Stomach smooth muscle (tissue), 2 donors: ENCODE results near the gene BMPR1A.

ENCODE experiments used
- H3K27ac ChIP-seq: one replicate; pipeline ENCODE4 v1.7.0; 2013; ENCODE audit warnings: mild to moderate bottlenecking, low read length, inconsistent platforms
- H3K27me3 ChIP-seq, 2 donors: one replicate each; pipeline ENCODE4 v1.7.0; 2013; ENCODE audit warnings: low read length in 2 of 2; ENCODE audit not compliant: insufficient read depth in 2 of 2, control insufficient read depth in 1 of 2
- H3K36me3 ChIP-seq, 2 donors: one replicate each; pipeline ENCODE4 v1.7.0; 2013; ENCODE audit warnings: low read length in 2 of 2; ENCODE audit not compliant: control insufficient read depth in 2 of 2, insufficient read depth in 2 of 2
- H3K4me1 ChIP-seq: one replicate; pipeline ENCODE4 v1.7.0; 2013; ENCODE audit warnings: low read length; ENCODE audit not compliant: control insufficient read depth, insufficient read depth
- H3K4me3 ChIP-seq, 2 donors: one replicate each; pipeline ENCODE4 v1.7.0; 2013; ENCODE audit warnings: low read length in 2 of 2
- H3K9ac ChIP-seq, 2 donors: one replicate each; pipeline ENCODE4 v1.7.0; 2013; ENCODE audit warnings: low read length in 2 of 2, mild to moderate bottlenecking in 1 of 2
- H3K9me3 ChIP-seq, 2 donors: one replicate each; pipeline ENCODE4 v1.7.0; 2013; ENCODE audit warnings: low read length in 2 of 2; ENCODE audit not compliant: control insufficient read depth in 2 of 2
- donor health status: healthy.
- donor health status: Pancreatic carcinoma.

The BMPR1A gene

DNA sequence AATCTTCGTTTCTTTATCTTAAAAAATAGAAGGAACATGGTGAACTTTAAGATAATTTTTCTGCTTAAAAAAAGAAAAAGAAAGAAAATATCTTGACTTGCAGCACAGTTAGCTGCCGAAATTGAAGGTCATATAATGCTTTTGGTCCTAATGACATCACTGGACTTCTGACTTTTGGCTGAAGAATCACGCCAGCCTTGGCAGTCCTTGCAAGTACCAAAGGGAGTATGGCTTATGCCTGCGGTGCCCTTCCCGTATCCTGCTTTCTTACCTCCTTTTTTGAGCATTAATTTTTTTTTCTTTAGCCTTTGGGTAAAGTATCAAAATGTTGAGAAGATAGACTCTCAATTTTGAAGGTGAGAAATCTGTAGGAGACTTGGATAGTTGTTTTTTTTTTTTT, 7.0 kb downstream of the BMPR1A start:
- peaks cover 12% of the 10 kb centered on the region for H3K4me1 ChIP-seq
- no peak overlapping the region for H3K9ac ChIP-seq
- H3K27ac ChIP-seq = no peak overlapping the region
- H3K9me3 ChIP-seq = no peaks in the 10 kb centered on the region
- no peaks in the 10 kb centered on the region for H3K27me3 ChIP-seq
- no peaks in the 10 kb centered on the region for H3K36me3 ChIP-seq
- no peak overlapping the region for H3K4me3 ChIP-seq

DNA sequence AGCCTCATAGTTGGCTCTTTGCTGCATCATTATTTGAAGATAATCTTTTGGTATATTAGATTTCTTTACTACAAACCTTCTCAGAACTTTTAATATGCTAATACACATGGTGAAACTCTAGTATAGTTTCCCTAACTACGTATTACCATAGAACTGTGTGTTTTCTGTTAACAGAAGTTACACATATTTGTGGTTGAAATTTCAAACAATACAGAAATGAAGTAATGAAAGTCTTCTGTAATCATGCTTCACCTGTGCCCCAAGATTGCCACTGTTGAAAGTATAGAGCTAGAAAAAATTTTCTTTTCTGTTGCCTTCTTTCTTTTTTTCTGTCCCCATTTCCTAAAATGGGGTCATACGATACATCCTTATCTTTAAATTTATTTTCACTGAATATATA, 9.1 kb downstream of the BMPR1A start:
- Histone ChIP-seq H3K4me3 (no peak overlapping the region), H3K36me3 (no peaks in the 10 kb centered on the region), H3K27me3 (no peaks in the 10 kb centered on the region), H3K9me3 (no peaks in the 10 kb centered on the region), H3K4me1 (peaks cover 23% of the 10 kb centered on the region), H3K9ac (no peak overlapping the region), H3K27ac (no peak overlapping the region)

DNA sequence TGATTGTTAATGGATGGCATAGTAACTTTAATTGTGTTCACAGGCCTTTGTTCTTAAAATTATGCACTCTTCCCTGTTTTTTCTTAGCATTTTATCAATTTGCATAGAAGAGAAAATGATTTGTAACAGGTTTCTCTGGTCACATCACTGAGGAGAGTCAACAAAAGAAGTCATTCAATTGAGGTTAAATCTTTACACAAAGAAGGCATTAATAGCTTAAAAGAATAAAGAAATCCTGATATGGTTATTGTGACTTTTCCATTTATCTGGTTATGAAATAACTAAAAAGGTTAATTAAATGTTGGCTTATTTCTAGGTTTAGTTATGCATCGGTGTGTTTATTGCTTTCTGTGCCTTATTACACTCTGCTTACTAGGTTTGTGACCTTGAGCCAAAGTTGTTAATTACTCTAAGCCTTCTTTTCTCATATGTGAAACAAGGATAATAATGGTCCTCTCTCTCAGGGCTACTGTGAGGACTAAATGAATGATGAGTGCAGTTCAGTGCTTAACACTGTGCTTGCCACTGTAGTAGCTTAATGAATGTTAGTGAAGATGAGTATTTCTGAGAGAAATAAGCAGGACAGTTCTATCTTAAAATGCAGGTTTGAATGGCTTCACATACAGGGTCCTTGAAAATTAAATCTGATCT, 12.1 kb downstream of the BMPR1A start:
- H3K27ac ChIP-seq = no peak overlapping the region
- no peaks in the 10 kb centered on the region for H3K27me3 ChIP-seq
- peaks cover 22% of the 10 kb centered on the region for H3K4me1 ChIP-seq

DNA sequence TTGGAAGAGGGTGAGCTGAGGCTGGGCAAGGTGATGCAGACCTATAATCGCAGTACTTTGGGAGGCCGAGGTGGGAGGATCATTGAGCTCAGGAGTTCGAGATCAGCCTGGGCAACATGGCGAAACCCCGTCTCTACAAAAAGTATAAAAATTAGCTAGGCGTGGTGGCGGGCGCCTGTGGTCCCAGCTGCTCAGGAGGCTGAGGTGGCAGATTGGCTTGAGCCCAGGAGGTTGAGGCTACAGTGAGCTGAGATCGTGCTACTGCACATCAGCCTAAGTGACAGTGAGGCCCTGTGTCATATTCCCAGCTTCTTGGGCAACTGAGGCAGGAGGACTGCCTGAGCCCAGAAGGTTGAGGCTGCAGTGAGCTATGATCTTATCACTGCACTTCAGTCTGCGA, 13.6 kb downstream of the BMPR1A start:
- Histone ChIP-seq H3K27me3 (no peaks in the 10 kb centered on the region), H3K9ac (no peak overlapping the region), H3K27ac (no peak overlapping the region)

More for the DNA sequence above, 12.1 kb downstream of the BMPR1A start:
- no peaks in the 10 kb centered on the region for H3K36me3 ChIP-seq
- H3K9me3 ChIP-seq = no peaks in the 10 kb centered on the region
- H3K9ac ChIP-seq = no peak overlapping the region
- no peak overlapping the region for H3K4me3 ChIP-seq

DNA sequence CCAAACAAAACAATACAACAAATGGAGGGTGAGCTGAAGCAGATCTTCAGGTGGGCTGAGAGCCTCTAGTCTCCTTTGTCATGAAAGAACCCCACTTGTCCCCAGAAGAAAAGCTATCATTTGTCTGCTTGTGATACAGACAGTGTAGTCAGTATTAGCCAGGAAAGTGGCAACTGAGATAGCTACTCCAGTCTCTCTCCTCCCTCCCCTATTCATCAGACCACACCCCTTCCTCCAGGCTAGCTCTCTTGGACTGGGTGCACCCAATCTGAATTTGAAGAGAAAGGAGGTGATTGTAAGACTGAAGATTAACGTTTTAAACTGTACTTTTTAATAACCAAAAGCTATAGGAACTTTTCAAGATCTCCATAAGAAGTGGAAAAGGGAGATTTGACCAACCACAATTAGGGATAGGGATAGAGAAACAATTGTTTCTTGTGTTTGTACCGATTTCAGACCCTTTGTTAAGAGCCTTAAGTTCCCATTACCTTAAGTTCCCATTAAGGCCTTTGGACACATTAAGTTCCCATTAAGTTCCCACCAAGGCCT, 14.1 kb downstream of the BMPR1A start:
- no peak overlapping the region for H3K9ac ChIP-seq
- H3K4me3 ChIP-seq = no peak overlapping the region
- H3K27ac ChIP-seq = no peak overlapping the region
- no peaks in the 10 kb centered on the region for H3K9me3 ChIP-seq
- no peaks in the 10 kb centered on the region for H3K36me3 ChIP-seq
- no peaks in the 10 kb centered on the region for H3K27me3 ChIP-seq
- H3K4me1 ChIP-seq = peaks cover 30% of the 10 kb centered on the region

More for the DNA sequence above, 13.6 kb downstream of the BMPR1A start:
- Histone ChIP-seq H3K4me3 (no peak overlapping the region), H3K4me1 (peaks cover 25% of the 10 kb centered on the region), H3K9me3 (no peaks in the 10 kb centered on the region), H3K36me3 (no peaks in the 10 kb centered on the region)

DNA sequence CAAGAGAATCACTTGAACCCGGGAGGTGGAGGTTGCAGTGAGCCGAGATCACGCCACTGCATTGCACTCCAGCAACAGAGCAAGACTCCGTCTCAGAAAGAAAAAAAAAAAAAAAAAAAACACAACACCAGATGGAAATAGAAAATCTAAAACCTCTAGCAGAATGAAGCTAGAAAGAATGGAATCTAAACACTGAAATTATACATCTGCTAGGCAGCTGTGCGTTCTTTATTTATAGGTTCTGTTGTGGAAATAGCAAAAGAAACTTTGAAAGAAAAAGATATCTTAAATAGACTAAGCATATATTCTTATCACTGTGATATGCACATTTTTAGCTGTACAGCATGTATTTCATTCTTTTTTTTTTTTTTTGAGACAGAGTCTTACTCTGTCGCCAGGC, 17.1 kb downstream of the BMPR1A start:
- H3K4me3 ChIP-seq = no peak overlapping the region
- no peak overlapping the region for H3K27ac ChIP-seq
- H3K27me3 ChIP-seq = no peaks in the 10 kb centered on the region
- no peak overlapping the region for H3K9ac ChIP-seq
- H3K4me1 ChIP-seq = peaks cover 30% of the 10 kb centered on the region
- no peaks in the 10 kb centered on the region for H3K9me3 ChIP-seq
- H3K36me3 ChIP-seq = no peaks in the 10 kb centered on the region

DNA sequence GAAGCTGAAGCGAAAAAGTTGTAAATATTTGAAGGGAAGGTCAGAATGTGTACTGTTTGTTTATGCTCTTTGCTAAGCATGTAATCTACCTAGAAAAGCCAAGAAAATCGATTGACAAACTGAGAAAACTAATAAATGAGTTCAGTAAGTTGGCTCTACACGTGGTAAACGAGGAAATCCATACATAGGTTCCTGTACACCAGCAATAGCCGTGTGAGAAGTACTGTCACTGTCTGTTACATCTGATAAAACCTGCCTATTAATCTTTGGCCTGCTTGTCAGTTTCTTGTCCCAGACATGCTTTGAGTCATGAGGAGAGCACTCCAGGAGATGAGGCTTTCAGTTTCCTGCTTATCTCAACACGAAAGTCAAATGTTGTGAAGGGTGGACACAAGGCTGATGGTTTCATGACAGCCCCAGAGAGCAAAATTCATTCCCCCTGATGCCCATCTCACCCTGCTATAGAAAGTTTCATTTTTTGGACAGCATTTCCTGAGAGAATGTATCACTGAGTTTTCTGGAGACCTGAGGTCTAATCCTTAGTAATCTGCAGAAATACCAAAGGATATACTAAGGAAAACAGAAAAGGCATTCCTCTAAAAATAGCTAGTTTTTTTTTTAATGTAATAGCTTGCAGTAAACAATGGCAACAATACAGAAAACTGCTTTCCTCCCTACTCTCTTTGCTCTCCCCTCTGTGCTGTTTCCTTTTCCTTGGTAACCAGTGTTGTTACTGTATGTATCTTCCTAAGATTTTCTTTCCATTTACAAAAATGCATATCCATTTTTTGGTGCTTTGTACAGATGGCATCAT, 18.8 kb downstream of the BMPR1A start:
- H3K9me3 ChIP-seq = no peaks in the 10 kb centered on the region
- no peak overlapping the region for H3K27ac ChIP-seq
- no peaks in the 10 kb centered on the region for H3K36me3 ChIP-seq
- H3K4me1 ChIP-seq = peaks cover 19% of the 10 kb centered on the region
- no peak overlapping the region for H3K9ac ChIP-seq
- no peaks in the 10 kb centered on the region for H3K27me3 ChIP-seq
- H3K4me3 ChIP-seq = peak overlapping the region in 1 of 2 donors; percentile 42

DNA sequence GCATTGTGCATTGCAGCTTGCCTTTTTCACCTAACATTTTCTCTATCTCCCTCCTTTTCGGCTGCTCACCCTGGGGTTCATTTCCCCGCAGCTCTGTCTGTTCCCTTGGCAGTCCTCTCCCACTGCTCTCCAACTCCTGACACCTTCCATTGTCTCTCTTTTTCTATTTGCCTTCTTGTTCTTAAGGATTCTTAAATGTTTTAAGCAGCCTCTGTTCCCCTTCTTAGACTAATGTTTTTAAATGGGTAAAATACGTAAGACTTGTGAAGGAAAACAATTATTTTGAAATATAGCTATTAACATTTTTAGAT, 19.4 kb downstream of the BMPR1A start:
- Histone ChIP-seq H3K9me3 (no peaks in the 10 kb centered on the region), H3K9ac (peak overlapping the region in 1 of 2 donors; percentile 3), H3K4me1 (peaks cover 14% of the 10 kb centered on the region), H3K4me3 (peak overlapping the region in 1 of 2 donors; percentile 42), H3K36me3 (no peaks in the 10 kb centered on the region), H3K27ac (no peak overlapping the region), H3K27me3 (no peaks in the 10 kb centered on the region)

DNA sequence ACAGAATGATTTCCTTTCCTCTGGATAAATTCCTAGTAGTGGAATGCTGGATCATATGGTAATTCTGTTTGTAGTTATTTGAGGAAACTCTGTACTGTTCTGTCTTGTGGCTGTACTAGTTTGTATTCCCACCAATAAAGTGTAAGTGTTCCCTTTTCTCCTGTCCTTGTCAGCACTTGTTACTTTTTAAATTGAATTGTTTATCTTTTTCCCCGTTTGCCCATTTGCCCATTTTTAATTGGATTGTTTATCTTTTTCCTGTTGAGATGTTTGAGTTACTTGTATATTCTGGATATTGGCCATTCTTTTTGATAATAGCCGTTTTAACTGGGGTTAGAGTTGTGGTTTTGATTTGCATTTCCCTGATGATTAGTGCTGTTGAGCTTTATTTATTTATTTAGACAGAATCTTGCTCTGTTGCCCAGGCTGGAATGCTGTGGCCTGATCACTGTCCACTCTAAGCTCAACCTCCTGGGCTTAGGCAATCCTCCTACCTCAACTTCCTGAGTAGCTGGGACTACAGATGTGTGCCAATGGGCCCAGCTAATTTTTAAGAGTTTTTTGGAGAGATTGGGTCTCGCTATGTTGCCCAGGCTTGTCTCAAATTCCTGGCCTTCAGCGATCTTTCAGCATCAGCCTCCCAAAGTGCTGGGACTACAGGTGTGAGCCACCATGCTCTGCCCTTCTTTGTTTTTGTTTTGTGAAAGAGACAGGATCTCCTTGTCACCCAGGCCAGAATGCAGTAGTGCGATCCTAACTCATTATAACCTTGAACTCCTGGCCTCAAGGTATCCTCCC, 23.0 kb downstream of the BMPR1A start:
- Histone ChIP-seq H3K27me3 (no peaks in the 10 kb centered on the region), H3K9me3 (no peaks in the 10 kb centered on the region), H3K4me1 (peaks cover 13% of the 10 kb centered on the region), H3K27ac (peak overlapping the region; percentile 18), H3K9ac (no peak overlapping the region), H3K4me3 (no peak overlapping the region), H3K36me3 (no peaks in the 10 kb centered on the region)

DNA sequence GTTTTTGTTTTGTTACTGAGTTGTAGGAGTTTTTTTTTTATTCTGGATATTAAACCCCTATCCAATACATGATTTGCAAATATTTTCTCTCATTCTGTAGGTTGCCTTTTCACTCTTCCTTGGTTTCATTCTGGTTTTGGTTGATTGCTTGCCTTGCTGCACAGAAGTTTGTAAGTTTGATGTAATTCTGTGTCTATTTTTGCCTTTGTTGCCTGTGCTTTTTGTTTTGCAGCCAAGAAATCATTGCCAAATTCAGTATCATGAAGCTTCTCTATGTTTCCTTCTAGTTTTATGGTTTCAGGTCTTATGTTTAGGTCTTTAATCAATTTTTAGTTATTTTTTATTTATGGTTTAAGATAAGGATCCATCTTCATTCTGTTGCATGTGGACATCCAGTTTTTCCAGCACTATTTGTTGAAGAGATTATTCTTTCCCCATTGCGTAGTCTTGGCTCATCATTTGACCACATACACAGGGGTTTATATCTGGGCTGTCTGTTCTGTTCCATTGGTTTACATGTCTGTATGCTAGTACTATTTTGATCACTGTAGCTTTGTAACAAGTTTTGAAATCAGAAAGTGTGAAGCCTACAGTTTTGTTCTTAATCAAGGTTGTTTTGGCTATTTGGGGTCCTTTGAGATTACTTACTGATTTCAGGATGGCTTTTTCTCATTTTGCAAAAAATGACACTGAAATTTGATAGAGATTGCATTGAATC, 26.4 kb downstream of the BMPR1A start:
- H3K27ac ChIP-seq = no peak overlapping the region
- no peaks in the 10 kb centered on the region for H3K27me3 ChIP-seq
- H3K4me3 ChIP-seq = peak overlapping the region in 1 of 2 donors; percentile 0
- no peak overlapping the region for H3K9ac ChIP-seq
- H3K9me3 ChIP-seq = no peaks in the 10 kb centered on the region
- H3K4me1 ChIP-seq = peaks cover 12% of the 10 kb centered on the region
- no peaks in the 10 kb centered on the region for H3K36me3 ChIP-seq
